HG02884 (cell line): Measurements from ENCODE around the gene UBE2E2.
"Not testable (repeated sequence)": the region's sequence is repeated elsewhere in the genome, so short reads cannot be mapped to it uniquely, and the experiment has no call there.

ENCODE experiments used
- ATAC-seq: cut with Tn5 transposase; IDR thresholded peaks from one replicate; pipeline ENCODE4 v1.9.1; 2021; ENCODE audit warnings: mild to moderate bottlenecking, moderate library complexity; ENCODE audit not compliant: unreplicated experiment

UBE2E2 gene

GRCh38 chr3:23602971-23603370 lies 399.8 kb downstream of the UBE2E2 start:
- ATAC-seq = no peak

GRCh38 chr3:23607184-23607847 lies 404.2 kb downstream of the UBE2E2 start:
- no peak for ATAC-seq

GRCh38 chr3:23608650-23609049 lies 405.5 kb downstream of the UBE2E2 start:
- no peak for ATAC-seq

GRCh38 chr3:23611737-23612295 lies 408.7 kb downstream of the UBE2E2 start:
- no peak for ATAC-seq

GRCh38 chr3:23612296-23612891 lies 409.3 kb downstream of the UBE2E2 start:
- no peak for ATAC-seq

- ATAC-seq = no peak
Measured at GRCh38 chr3:23615068-23615467, 411.9 kb downstream of the UBE2E2 start.

GRCh38 chr3:23618475-23618874 lies 415.3 kb downstream of the UBE2E2 start:
- not testable (repeated sequence) for ATAC-seq

- no peak for ATAC-seq
Measured at GRCh38 chr3:23619705-23620637, 416.8 kb downstream of the UBE2E2 start.

GRCh38 chr3:23620638-23621015 lies 417.5 kb downstream of the UBE2E2 start:
- no peak for ATAC-seq

GRCh38 chr3:23623844-23624243 lies 420.7 kb downstream of the UBE2E2 start:
- ATAC-seq = no peak

- no peak for ATAC-seq
Measured at GRCh38 chr3:23624305-23624704, 421.2 kb downstream of the UBE2E2 start.

- no peak for ATAC-seq
Measured at GRCh38 chr3:23626442-23626841, 423.3 kb downstream of the UBE2E2 start.

- no peak for ATAC-seq
Measured at GRCh38 chr3:23629181-23629894, 426.2 kb downstream of the UBE2E2 start.

GRCh38 chr3:23633261-23633960 lies 430.3 kb downstream of the UBE2E2 start:
- ATAC-seq = no peak

GRCh38 chr3:23637339-23637738 lies 434.2 kb downstream of the UBE2E2 start:
- ATAC-seq = no peak

GRCh38 chr3:23640471-23641146 lies 437.5 kb downstream of the UBE2E2 start:
- no peak for ATAC-seq
